HepG2 (cell line): ENCODE measurements around the gene COPS6. TPM values are rescaled to one million over a fixed set of nuclear protein-coding genes. Genes with fewer than 3 reads are reported as not detected.
A peak's percentile ranks its signal among the peaks of the same experiment; 100 is the strongest.

Experiments used
- AHR ChIP-seq: IDR thresholded peaks from 2 replicates; pipeline ENCODE4 v1.6.1; 2018; ENCODE audit warnings: missing genetic modification reagents, missing compliant biosample characterization
- BRCA1 ChIP-seq: sonication (generic); formaldehyde crosslinking; IDR thresholded peaks from 2 replicates; pipeline ENCODE4 v1.4.0; 2020; ENCODE audit warnings: missing genetic modification reagents
- KMT2B ChIP-seq: IDR thresholded peaks from 2 replicates; pipeline ENCODE4 v1.6.1; 2016; ENCODE audit warnings: missing genetic modification reagents, missing compliant biosample characterization
- MIER2 ChIP-seq: IDR thresholded peaks from 2 replicates; pipeline ENCODE4 v1.6.1; 2016; ENCODE audit warnings: missing biosample characterization, missing genetic modification reagents
- PBX2 ChIP-seq: IDR thresholded peaks from 2 replicates; pipeline ENCODE4 v1.6.1; 2016; ENCODE audit warnings: control low read depth
- RFX1 ChIP-seq: fragments of 450-650 bp; IDR thresholded peaks from 2 replicates; pipeline ENCODE4 v1.6.1; 2017
- ZBTB46 ChIP-seq: sonication (generic); formaldehyde crosslinking; IDR thresholded peaks from 2 replicates; pipeline ENCODE4 v1.4.0; 2020; ENCODE audit warnings: mild to moderate bottlenecking, missing genetic modification reagents, borderline replicate concordance
- ZFY ChIP-seq: sonication (generic); formaldehyde crosslinking; IDR thresholded peaks from 2 replicates; pipeline ENCODE4 v1.4.0; 2020; ENCODE audit warnings: missing genetic modification reagents
- ZNF121 ChIP-seq: sonication (generic); formaldehyde crosslinking; IDR thresholded peaks from 2 replicates; pipeline ENCODE4 v1.5.0; 2020; ENCODE audit warnings: mild to moderate bottlenecking, missing genetic modification reagents
- ZNF446 ChIP-seq: sonication (generic); formaldehyde crosslinking; IDR thresholded peaks from 2 replicates; pipeline ENCODE4 v1.5.0; 2020; ENCODE audit warnings: mild to moderate bottlenecking, missing genetic modification reagents
- ZNF513 ChIP-seq: sonication (generic); formaldehyde crosslinking; conservative IDR thresholded peaks from 2 replicates; pipeline ENCODE4 v1.5.0; 2020; ENCODE audit warnings: missing genetic modification reagents
- ZNF660 ChIP-seq: sonication (generic); formaldehyde crosslinking; IDR thresholded peaks from 2 replicates; pipeline ENCODE4 v1.5.1; 2020; ENCODE audit warnings: mild to moderate bottlenecking, low read depth, missing genetic modification reagents, borderline replicate concordance
- ZNF792 ChIP-seq: IDR thresholded peaks from 2 replicates; pipeline ENCODE4 v1.6.1; 2016
- polyA plus RNA-seq, 8 experiments: library from polyadenylated mRNA; depleted of rRNA in 3 of 8; stranded (reverse) in 7 of 8; unstranded in 1 of 8; fragments of >200 nt; fragmentation: Illumina TruSeq in 4 of 8; extraction: Trizol in 4 of 8; gene quantifications; 2 replicates each; pipeline versions ENCODE4 v1.2.1 to v1.2.3, GENCODE V29; 2011 to 2016; ENCODE audit warnings: low read depth in 4 of 8, missing spikeins in 1 of 8, mixed read lengths in 1 of 8; ENCODE audit not compliant: insufficient read depth in 1 of 8
- total RNA-seq, 5 experiments: library from RNA; depleted of rRNA; stranded (reverse); fragments of >200 nt; fragmentation: Illumina TruSeq; extraction: Trizol; gene quantifications; 2 replicates each; pipeline ENCODE4 v1.2.3, GENCODE V29; 2016; ENCODE audit warnings: low read depth in 1 of 5
- TF ChIP-seq, protein P1 (sequence below): sonication (generic); formaldehyde crosslinking; IDR thresholded peaks from 2 replicates; pipeline ENCODE4 v1.8.1; 2023; ENCODE audit warnings: mild to moderate bottlenecking, moderate library complexity, missing genetic modification reagents
- TF ChIP-seq, protein P2 (sequence below): sonication (generic); formaldehyde crosslinking; IDR thresholded peaks from 2 replicates; pipeline ENCODE4 v1.8.0; 2022; ENCODE audit warnings: missing genetic modification reagents, mild to moderate bottlenecking, moderate library complexity, borderline replicate concordance
- TF ChIP-seq, protein P3 (sequence below): IDR thresholded peaks from 2 replicates; pipeline ENCODE4 v1.6.1; 2016; ENCODE audit warnings: low read depth, missing genetic modification reagents, missing compliant biosample characterization

COPS6 gene
- total and polyA plus RNA-seq, 2 of the 13 experiments (the other 11 are each of a cell fraction or from before 2014, with no cell fraction given): 33.4 to 117 TPM

DNA sequence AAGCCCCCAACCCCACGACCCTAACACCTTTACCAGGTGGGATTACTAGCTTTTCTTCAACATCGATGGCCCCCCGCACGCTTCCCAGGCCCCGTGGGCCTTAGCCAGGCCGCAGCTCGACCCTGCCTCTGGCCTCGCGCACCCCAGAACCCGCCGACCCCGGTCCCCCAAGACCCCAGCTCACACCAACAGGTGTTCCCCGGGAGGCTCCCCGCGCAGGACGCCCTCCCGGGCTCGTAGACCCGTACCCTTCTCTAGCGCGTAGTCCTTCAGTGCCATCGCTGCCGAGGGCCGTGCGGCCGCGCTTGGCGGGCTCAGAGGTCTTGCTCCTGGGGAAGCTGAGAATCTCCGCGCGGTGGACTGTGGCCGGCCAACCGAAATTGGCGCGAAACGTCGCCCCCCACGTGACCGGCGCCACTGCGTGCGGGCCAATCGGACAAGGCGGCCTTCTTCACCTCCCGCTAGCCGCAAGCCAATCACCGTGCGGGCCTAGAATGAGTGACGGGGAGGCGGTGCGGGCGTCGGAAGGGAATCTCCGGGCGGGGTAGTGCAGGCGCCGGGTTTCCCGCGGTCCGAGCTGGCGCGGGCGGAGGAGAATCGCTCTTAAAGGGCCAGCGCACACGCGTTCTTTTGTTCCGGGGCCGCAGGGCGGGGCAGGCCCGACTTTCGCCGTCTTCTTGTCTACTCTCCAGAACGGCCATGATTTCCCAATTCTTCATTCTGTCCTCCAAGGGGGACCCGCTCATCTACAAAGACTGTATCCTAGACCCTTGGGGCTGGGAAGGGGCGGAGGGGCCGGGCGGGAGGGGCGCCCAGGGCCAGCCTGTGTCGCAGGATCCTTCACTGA lies 12.5 kb downstream of the COPS6 start, which contains the start of the genes AP4M1 and MCM7 (continued):
- no peak for TF ChIP-seq ZNF446
- no peak for TF ChIP-seq ZBTB46
- peak; percentile 53; the same call in 1 of the 2 replicates for TF ChIP-seq ZFY
- no peak for TF ChIP-seq MIER2 (CRISPR knock-in tag)
- TF ChIP-seq BRCA1 (CRISPR knock-in tag): no peak
- no peak for TF ChIP-seq ZNF660
- TF ChIP-seq, protein P1, sequence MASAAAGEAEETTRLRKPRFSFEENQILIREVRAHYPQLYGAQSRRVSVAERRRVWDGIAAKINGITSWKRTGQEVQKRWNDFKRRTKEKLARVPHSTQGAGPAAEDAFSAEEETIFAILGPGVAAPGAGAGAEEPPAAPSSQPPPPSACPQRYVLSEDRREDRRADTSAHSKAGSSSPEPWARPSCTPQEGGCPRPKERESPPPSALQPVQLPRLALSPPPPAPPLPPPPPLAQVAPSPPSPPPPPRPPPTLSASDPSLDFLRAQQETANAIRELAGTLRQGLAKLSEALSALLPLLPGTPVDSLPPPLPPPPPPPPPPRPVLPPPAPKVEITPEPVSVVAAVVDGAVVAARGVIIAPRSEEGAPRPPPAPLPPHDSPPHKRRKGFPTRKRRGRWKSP (CRISPR knock-in tag): peak; percentile 9; the same call in 1 of the 2 replicates
- TF ChIP-seq KMT2B (CRISPR knock-in tag): no peak; the same call in 1 of the 2 replicates
- TF ChIP-seq AHR (CRISPR knock-in tag): no peak
- TF ChIP-seq ZNF121 (CRISPR knock-in tag): no peak
- TF ChIP-seq, protein P2, sequence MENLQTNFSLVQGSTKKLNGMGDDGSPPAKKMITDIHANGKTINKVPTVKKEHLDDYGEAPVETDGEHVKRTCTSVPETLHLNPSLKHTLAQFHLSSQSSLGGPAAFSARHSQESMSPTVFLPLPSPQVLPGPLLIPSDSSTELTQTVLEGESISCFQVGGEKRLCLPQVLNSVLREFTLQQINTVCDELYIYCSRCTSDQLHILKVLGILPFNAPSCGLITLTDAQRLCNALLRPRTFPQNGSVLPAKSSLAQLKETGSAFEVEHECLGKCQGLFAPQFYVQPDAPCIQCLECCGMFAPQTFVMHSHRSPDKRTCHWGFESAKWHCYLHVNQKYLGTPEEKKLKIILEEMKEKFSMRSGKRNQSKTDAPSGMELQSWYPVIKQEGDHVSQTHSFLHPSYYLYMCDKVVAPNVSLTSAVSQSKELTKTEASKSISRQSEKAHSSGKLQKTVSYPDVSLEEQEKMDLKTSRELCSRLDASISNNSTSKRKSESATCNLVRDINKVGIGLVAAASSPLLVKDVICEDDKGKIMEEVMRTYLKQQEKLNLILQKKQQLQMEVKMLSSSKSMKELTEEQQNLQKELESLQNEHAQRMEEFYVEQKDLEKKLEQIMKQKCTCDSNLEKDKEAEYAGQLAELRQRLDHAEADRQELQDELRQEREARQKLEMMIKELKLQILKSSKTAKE: peak; percentile 31; the same call in 1 of the 2 replicates
- TF ChIP-seq, protein P3, sequence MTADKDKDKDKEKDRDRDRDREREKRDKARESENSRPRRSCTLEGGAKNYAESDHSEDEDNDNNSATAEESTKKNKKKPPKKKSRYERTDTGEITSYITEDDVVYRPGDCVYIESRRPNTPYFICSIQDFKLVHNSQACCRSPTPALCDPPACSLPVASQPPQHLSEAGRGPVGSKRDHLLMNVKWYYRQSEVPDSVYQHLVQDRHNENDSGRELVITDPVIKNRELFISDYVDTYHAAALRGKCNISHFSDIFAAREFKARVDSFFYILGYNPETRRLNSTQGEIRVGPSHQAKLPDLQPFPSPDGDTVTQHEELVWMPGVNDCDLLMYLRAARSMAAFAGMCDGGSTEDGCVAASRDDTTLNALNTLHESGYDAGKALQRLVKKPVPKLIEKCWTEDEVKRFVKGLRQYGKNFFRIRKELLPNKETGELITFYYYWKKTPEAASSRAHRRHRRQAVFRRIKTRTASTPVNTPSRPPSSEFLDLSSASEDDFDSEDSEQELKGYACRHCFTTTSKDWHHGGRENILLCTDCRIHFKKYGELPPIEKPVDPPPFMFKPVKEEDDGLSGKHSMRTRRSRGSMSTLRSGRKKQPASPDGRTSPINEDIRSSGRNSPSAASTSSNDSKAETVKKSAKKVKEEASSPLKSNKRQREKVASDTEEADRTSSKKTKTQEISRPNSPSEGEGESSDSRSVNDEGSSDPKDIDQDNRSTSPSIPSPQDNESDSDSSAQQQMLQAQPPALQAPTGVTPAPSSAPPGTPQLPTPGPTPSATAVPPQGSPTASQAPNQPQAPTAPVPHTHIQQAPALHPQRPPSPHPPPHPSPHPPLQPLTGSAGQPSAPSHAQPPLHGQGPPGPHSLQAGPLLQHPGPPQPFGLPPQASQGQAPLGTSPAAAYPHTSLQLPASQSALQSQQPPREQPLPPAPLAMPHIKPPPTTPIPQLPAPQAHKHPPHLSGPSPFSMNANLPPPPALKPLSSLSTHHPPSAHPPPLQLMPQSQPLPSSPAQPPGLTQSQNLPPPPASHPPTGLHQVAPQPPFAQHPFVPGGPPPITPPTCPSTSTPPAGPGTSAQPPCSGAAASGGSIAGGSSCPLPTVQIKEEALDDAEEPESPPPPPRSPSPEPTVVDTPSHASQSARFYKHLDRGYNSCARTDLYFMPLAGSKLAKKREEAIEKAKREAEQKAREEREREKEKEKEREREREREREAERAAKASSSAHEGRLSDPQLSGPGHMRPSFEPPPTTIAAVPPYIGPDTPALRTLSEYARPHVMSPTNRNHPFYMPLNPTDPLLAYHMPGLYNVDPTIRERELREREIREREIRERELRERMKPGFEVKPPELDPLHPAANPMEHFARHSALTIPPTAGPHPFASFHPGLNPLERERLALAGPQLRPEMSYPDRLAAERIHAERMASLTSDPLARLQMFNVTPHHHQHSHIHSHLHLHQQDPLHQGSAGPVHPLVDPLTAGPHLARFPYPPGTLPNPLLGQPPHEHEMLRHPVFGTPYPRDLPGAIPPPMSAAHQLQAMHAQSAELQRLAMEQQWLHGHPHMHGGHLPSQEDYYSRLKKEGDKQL: no peak
- peak; percentile 96 for TF ChIP-seq PBX2 (CRISPR knock-in tag)
- TF ChIP-seq ZNF513 (CRISPR knock-in tag): no peak
- TF ChIP-seq RFX1: no peak
- no peak; the same call in none of the 2 replicates for TF ChIP-seq ZNF792 (CRISPR knock-in tag)
